ENCODE measurements around the gene MYBPC3. TPM values are rescaled to one million over a fixed set of nuclear protein-coding genes. Genes with fewer than 3 reads are reported as not detected.
A peak's percentile ranks its signal among the peaks of the same experiment; 100 is the strongest.
"Not testable (repeated sequence)": the region's sequence is repeated elsewhere in the genome, so short reads cannot be mapped to it uniquely, and the experiment has no call there.

MYBPC3 gene
- total RNA-seq, 1 donor from 2014 or later, result 2,397 TPM

DNA sequence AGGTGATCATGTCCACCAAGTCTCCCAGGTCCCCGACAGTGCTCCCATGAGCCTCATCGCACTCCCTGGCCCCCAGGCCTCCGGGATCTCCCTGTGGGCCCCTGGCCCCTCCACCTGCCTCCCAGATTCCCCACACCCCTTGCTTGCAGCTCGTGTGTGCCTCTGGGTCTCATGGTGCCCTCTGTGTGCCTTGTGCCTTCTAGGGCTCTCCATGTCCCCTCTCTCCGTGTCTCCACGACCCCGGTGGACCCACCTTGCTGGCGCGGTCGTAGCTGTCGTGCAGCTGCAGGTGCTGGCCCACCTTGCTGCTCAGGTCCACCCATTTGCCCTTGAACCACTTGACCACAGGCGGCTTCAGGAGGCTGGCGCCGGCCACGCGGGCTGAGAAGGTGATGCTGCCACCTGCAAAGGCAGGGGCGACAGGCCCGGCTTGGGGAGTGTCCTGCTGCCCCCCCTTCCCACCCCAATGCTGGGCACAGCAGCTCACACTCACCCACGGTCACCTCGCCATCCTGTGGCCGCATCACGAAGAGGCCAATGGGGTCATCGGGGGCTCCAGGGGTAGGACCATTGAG lies 2.9 kb downstream of the MYBPC3 start:
- intact Hi-C loops (cut with DNase I), result no loop called here
- ATAC-seq (no peak), DNase-seq (ENCODE audit: missing footprints) (no peak)

DNA sequence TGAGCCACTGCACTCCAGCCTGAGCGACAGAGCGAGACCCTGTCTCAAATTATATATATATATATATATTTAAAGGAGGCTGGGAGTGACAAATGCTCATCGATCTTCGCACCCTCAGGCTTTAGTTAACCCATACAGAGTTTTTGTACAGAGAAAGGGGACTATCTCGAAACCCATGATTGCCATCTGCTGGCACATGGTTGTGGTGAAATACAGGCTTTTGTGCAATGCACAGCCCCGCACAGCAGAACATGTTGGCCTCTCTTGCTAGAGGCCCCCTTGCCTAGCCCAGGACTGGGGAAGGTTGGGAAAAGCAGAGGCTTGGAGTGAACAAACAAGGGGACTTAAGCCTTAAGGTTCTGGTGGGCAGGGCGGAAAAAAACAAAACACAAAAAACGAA lies 3.6 kb downstream of the MYBPC3 start:
- DNase-seq (ENCODE audit: missing footprints), result no peak
- intact Hi-C loops (cut with DNase I), result no loop called here
- no peak for ATAC-seq

DNA sequence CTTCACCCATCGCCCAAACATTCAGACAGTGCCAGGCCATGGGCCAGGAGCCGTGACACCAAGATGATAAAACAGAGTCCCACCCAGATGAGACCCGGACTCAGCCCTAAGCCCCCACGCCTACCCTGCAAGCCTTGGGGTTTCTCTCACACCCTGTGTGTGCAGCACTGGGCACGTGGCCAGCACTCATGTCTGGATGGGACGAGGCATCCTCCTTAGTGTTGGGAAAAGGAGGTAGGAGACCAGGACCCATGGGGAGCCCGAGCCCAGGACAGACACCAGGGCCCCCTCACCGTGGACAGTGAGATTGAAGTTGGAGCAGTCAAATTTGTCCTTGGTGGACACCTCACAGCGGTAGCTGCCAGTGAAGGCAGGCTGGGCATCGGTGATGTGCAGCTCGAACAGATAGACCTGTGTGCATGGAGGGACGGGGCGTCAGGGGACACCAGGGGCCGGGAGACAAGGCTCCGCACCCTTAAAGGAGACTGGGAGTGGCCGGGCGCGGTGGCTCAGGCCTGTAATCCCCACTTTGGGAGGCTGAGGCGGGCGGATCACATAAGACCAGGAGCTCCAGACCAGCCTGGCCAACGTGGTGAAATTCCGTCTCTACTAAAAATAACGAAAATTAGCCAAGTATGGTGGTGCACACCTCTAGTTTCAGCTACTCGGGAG lies 4.2 kb downstream of the MYBPC3 start:
- DNase-seq (ENCODE audit: missing footprints) (no peak), ATAC-seq (no peak)
- intact Hi-C loops (cut with DNase I), result no loop called here

DNA sequence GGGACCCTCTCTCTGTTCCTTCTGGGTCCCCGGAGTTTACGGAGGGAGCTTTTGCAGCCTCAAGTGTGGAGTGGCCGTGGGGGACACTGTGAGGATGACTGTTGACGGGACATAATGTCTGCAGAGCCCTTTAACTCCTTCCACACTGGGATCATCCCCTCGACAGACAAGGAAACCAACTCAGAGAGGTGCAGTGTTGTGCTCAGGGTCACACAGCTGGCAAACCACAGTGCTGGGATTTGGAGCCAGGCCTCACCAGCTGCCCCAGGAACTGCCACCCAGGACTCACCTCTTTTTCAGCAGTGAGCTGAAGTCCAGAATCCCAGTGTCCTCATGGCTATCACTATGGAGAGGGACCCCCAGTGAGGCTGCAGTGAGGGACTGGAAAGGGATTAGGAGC lies 5.4 kb downstream of the MYBPC3 start:
- DNase-seq (ENCODE audit: missing footprints) (peak; percentile 34), ATAC-seq (no peak)
- intact Hi-C loops (cut with DNase I), result no loop called here

DNA sequence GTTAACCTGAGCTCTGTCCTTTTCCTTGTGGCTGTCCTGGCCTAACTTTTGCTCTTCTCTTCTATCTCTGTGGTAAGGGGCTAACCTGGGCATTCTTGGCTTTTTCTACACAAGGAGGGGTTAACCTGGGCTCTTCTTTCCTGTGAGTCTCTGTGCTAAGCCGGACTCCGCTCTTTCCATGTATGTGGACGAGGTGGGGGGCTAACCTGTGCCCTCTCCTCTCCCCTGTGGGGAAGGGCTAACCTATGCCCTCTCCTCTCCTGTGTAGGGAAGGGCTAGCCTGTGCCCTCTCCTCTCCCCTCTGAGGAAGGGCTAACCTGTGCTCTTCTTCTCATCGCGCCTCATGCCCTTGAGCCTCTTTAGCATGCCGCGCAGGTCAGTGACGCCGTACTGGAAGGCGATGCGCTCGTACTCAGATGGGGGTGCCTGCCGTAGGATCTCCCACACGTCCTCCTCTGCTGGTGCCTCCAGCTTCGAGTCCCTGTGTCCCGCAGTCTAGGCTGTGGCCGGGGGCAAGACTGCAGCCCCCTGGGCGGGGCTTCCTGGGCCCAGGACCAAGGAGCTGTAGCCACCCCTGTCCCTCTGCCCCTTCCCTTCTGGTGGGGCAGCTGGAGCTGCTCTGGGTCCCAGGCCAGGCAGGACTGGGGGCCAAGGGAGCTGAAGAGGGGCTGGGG lies 6.5 kb downstream of the MYBPC3 start:
- peak; percentile 0 for ATAC-seq

DNA sequence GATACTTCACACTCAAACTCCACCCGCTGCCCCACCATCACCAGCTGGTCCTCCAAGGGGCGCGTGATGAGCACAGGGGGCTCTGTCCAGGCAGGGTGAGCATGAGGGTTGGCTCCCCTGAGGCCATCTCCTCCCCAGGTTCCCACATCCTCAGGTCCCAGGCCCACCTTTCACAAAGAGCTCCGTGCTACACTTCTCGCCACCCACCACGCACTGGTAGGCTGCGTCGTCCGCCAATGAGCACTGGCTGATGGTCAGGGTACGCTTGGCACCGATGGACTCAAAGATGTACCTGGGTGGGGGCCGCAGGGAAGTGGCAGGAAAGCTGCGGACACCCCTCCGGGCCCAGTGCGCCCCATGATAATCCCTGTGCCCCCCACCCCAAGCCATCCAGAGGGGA lies 9.6 kb downstream of the MYBPC3 start:
- intact Hi-C loops (cut with DNase I), result no loop called here
- DNase-seq (ENCODE audit: missing footprints), result no peak
- no peak for ATAC-seq

More for the DNA sequence above, 6.5 kb downstream of the MYBPC3 start:
- DNase-seq (ENCODE audit: missing footprints), result peak; percentile 49
- intact Hi-C loops (cut with DNase I), result no loop called here

DNA sequence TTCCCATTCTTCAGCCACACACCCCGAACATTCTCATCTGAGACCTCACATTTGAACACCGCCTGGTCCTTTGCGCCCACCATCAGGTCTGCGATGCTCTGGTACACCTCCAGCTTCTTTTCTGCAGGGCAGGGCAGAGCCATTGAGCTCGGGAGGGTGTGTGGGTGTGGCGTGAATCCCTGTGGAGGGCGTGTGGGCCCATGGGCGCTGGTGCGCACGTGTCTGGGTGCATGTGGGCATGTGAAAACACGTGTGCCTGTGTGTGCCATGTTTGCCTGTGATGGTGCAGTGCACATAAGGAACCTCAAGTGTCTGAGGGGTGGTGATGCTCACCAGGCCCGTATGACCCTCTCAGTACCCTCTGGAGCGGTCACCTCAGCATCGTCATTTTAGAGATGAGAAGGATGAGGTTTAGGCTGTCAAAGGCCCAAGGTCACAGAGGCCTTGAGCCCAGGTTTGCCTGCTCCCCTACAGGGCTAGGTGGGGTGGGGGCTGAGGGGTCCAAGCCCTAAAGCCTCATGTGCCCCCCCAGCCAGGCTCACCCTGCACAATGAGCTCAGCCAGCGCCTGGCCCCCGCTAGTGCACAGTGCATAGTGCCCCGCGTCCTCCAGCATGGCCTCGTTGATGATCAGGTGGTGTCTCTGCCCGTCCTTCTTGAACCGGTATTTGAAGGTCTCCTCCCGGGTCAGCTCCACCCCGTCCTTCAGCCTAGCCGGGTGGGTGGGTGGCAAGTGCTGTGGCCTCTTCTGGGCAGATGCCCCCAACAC lies 10.3 kb downstream of the MYBPC3 start:
- intact Hi-C loops (cut with DNase I), result no loop called here
- peak; percentile 11 for ATAC-seq
- no peak for DNase-seq (ENCODE audit: missing footprints)

DNA sequence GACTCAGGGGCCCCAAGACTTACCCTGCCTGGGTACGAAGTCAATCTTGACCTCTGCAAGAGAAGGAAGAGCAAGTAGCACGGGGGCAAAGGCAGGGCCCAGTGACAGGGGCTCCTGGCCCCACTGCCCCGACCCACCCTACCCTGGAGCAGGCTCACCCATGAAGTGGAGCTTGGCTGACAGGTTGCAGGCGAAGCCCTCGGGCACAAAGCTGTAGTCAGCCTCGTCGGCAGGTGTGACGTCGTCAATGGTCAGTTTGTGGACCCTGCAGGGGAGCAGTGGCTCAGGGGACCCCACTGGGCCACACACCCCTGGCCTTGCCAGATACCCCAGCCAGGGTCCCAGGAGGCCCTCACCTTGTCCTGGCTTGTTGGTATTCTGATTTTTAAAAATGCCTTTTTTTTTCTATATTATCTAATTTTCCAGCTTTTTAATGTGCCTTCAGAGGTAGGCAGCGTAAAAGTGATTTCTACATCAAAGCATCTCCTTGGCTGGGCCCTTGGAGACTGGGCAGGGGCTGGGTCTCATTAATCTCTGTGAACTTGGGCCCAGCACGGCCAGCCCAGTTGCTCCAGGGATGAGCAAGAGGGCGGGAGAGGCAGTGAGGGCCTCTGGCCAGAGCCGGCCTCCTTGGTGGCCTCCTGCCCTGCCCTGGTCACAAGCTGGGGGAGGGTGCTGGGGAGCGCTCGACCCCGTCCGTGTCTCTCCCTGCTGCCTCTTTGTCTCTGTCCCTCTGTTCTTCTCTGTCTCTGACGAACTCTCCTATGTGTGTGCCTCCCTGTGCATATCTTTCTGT lies 11.3 kb downstream of the MYBPC3 start:
- no peak for DNase-seq (ENCODE audit: missing footprints)
- ATAC-seq, result peak; percentile 4
- intact Hi-C loops (cut with DNase I), result no loop called here

DNA sequence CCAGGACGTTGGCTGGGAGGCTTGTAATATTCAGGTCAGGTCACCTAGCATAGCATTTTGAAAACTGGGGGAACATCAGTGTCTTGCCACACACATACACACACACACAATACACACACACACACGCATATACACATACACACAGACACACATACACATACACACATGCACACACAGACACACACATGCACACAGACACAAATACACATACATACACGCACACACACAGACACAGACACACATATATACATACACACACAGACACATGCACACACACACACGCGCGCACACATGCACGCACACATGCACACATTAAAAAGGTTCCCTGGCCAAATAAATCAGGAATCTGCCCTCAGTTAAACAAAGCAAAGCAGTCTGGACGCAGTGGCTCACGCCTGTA lies 12.5 kb downstream of the MYBPC3 start:
- intact Hi-C loops (cut with DNase I), result no loop called here
- no peak for DNase-seq (ENCODE audit: missing footprints)
- ATAC-seq, result no peak

DNA sequence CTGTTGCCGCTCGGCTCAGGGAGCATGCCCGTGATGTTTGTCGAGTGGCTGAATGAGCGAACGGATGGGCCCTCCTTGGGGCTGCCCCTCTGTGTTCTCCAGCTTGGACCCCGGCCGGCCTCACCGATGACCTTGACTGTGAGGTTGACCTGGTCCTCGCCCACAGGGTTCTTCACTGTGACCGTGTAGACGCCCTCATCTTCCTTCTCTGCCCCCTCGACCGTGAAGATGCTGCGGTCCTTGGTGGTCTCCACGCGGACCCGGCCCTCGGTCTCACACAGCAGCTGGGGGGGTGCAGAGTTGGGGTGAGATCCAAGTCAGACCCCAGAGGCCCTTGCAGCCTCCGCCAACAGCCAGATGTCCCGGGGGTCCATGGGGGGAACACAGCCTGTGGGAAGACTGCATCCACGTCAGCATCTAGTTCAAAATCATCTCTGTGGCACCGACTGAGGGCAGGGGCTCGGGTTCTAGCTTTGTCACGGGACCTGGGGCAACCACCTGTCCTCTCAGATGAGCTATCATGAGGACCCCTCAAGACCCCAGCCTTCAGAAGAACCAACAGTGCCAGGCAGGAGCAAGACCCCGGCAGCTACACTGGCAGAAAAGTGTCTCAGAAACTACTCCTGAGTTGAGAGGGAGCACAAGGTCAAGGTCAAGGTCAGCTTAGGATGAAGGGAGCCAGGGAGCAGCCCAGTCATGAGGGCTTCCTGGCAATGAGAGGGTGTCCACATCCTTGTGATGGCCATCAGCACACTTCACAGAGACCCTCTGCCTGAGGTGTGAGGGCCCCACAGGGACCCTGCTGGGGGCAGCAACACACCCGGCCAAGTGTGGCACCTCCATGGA lies 13.9 kb downstream of the MYBPC3 start:
- DNase-seq (ENCODE audit: missing footprints) (no peak), ATAC-seq (no peak)
- intact Hi-C loops (cut with DNase I), result no loop called here

DNA sequence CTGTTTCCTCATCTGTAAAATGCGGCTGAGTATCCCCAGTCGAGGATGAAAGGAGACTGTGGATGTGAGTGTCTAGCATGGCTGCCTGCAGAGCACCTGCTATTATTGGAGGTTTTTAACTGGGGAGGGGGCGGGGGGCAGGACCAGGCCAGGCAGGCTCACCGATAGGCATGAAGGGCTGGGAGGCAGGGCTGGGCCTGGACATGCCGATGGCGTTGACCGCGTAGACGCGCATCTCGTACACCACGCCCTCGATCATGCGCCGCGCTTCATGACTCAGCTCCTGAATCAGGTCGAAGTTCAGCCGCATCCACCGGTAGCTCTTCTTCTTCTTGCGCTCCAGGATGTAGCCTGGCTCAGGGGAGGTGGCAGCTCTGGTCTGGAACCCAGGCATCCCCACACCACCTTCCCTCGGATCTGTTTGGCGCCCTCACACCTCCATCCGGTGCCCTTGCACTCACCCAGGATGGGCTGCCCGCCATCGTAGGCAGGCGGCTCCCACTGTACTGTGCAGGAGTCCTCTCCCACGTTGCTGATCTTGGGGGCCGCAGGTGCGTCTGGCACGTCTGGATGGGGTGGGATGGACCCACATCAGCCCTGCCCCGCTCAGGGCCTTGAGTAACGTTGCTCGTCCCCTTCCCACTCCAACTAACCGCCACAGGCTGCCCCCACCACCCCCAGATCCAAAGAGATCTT lies 15.1 kb downstream of the MYBPC3 start:
- intact Hi-C loops (cut with DNase I), result no loop called here
- DNase-seq (ENCODE audit: missing footprints) (no peak), ATAC-seq (no peak)

DNA sequence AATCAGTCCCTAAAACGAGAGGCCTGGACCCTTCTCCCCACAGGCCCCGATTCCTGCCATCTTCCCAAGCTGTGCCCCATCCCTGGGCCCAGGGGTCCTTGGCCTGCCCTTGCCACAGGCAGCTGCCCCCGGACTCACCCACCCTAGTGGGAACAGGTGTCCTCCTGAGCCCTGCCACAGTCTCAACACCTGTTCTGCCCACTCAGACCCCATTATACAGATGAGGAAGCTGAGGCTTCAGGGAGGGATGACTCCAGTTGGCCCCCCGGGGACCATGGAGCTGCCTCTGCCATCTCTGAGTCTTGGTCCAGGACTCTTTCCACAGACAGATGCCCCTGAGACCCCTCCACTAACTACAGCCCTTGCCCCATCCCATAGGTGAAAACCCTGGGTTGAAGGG lies 15.9 kb downstream of the MYBPC3 start:
- DNase-seq (ENCODE audit: missing footprints), result no peak
- intact Hi-C loops (cut with DNase I), result no loop called here
- ATAC-seq, result no peak

DNA sequence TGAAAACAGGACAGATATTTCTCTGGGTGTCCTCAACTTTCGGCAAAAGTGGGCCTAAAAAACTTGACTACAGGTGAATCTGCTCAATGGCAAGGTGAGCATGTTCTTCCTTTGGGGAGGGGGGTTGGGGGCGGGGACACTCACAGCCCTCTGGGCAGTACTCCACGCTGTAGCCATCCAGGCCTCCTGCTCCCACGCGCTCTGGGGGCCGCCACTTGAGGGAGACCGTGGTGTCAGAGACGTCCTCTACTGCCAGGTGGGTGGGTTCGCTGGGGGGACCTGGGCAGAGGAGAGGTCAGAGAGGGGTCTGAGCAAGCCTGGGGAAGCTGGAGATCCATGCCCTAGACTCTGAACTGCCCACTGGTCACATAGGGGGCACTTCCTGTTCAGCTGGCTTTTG lies 16.8 kb downstream of the MYBPC3 start:
- ATAC-seq, result no peak
- intact Hi-C loops (cut with DNase I), result no loop called here
- no peak for DNase-seq (ENCODE audit: missing footprints)

DNA sequence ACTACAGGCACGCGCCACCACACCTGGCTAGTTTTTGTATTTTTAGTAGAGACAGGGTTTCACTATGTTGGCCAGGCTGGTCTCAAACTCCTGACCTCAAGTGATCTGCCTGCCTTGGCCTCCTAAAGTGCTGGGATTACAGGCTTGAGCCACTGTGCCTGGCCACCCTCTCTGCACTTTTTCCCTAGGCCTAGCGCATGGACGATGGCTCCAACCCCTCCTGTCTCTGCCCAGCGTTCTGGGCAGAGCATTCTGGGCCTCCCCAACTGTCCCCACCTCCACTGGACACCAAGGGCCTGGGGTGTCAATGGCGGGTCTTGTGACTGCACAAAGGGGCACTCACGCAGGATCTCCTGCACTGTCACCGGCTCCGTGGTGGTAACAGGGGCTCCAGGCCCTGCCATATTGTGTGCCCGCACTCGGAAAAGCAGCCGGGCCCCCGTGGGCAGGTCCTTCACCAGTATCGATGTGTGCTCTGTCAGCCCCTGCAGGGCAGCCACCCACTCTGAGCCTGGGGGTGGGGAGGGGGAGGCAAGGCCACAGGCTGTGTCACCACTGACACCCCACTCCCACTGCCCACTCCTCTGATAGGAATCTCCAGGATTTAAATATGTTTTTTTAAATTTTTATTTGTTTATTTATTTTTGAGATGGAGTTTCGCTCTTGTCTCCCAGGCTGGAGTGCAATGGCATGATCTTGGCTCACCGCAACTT lies 17.6 kb downstream of the MYBPC3 start:
- ATAC-seq; DNase-seq (ENCODE audit: missing footprints); intact Hi-C loops (cut with DNase I): not testable (repeated sequence)

DNA sequence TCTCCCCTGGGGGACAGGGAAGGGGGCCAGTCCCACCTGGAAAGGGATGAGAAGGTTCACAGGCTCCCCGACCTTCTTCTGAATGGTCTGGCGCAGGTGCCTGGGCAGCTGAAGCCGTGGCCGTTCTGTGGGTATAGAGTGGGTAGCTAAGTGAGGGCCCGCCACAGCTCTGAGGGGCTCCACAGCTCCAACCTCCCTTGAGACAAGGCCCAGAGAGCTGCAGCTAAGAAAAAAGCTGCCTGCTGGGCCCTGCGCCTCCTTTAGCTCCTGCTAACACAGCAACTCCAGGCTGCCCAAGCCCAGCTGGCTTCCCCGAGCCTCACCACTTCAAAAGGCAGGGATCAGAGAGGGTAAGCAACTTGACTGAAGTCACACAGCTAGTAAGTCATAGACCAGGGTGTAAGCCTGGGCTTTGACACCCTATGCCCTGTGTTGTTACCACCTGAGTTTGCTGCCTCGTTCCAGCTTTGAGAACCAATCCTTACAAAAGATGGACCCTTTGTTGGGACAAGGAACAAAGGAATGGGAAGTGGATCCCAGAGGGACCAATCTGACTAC lies 18.5 kb downstream of the MYBPC3 start:
- intact Hi-C loops (cut with DNase I), result no loop called here
- DNase-seq (ENCODE audit: missing footprints) (no peak), ATAC-seq (no peak)

DNA sequence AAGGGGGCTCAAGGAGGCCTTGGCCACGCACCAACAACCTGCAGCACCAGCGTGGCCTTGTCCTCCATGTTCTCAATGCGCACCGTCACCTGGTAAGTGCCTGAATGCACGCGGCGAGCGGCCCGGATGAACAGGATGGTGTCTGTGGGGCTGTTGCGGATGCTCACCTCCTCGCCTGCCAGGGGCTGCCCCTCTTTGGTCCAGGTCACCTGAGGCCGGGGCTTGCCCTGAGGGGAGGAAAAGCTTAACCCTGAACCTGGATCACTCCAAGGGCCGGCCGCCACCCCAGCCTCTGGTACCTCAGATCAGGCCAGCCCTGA lies 19.0 kb downstream of the MYBPC3 start:
- no peak for DNase-seq (ENCODE audit: missing footprints)
- intact Hi-C loops (cut with DNase I), result no loop called here
- ATAC-seq, result no peak

Data from Right ventricle myocardium inferior (tissue), 1 donor.